Endothelial cell of umbilical vein (primary cell): ENCODE results near the gene C19orf25. TPM values are rescaled to one million over a fixed set of nuclear protein-coding genes. Genes with fewer than 3 reads are reported as not detected.

ENCODE experiments used
- BruUV-seq: library from RNA; stranded (reverse); fragments of 400-500 nt; replicated peaks from 2 replicates; lab custom pipeline; 2021; lab: Mats Ljungman, UMichigan
- CTCF ChIA-PET: fragments of 300-600, 350-600 bp; sonication (Branson Sonifier 250); formaldehyde crosslinking; loops from one replicate; lab custom pipeline; 2021; ENCODE audit warnings: antibody characterized with exemption, inconsistent platforms; lab: Charles Lee
- POLR2A ChIA-PET: fragments of 300-600, 350-600 bp; sonication (Branson Sonifier 250); formaldehyde crosslinking; loops from one replicate; lab custom pipeline; 2021; ENCODE audit warnings: antibody characterized with exemption, inconsistent platforms; lab: Charles Lee
- DNase-seq: peaks from one replicate; pipeline ENCODE4 v3.0.0-alpha.2; 2011; ENCODE audit warnings: low read depth, low spot score
- FAIRE-seq: peaks from 2 replicates; lab custom pipeline; 2011; peaks lifted over from hg19 to GRCh38; lab: Jason Lieb, UNC
- H2AFZ ChIP-seq: 2 replicates; pipeline ENCODE4 v1.6.0; 2012; ENCODE audit warnings: low read depth, low read length, control low read depth, inconsistent platforms
- H3K27ac ChIP-seq: 2 replicates; pipeline ENCODE4 v1.5.1; 2011; ENCODE audit warnings: low read depth, mild to moderate bottlenecking, control low read depth, low read length, moderate library complexity; ENCODE audit not compliant: insufficient read depth
- H3K27me3 ChIP-seq, 2 experiments: 2 replicates each; pipeline versions ENCODE4 v1.6.0 to v1.6.1; 2011; ENCODE audit warnings: low read length in 2 of 2, mixed read lengths in 1 of 2; ENCODE audit not compliant: control insufficient read depth in 2 of 2, insufficient read depth in 2 of 2
- H3K36me3 ChIP-seq, 2 experiments: 2 replicates in 1 of 2; 3 replicates in 1 of 2; pipeline ENCODE4 v1.5.1; 2011; ENCODE audit warnings: low read length in 2 of 2, mild to moderate bottlenecking in 1 of 2, moderate library complexity in 1 of 2; ENCODE audit not compliant: control insufficient read depth in 2 of 2, insufficient read depth in 2 of 2; ENCODE audit errors: extremely low read depth in 1 of 2
- H3K4me1 ChIP-seq: 3 replicates; pipeline ENCODE4 v1.5.1; 2011; ENCODE audit warnings: mild to moderate bottlenecking, low read length; ENCODE audit not compliant: control insufficient read depth, insufficient read depth; ENCODE audit errors: extremely low read depth
- H3K4me2 ChIP-seq: 2 replicates; pipeline ENCODE4 v1.6.1; 2011; ENCODE audit warnings: low read length, control low read depth, mixed read lengths; ENCODE audit not compliant: insufficient read depth
- H3K4me3 ChIP-seq, 3 experiments: fragments of 200-600 bp in 1 of 3; sonication (generic), shearing (Covaris generic) in 1 of 3; replicated peaks in 1 of 3; 2 replicates each; pipeline ENCODE4 v1.5.1; 2011 to 2016; ENCODE audit warnings: control low read depth in 3 of 3, low read length in 3 of 3, mild to moderate bottlenecking in 2 of 3, inconsistent platforms in 1 of 3, low read depth in 1 of 3, moderate library complexity in 1 of 3; ENCODE audit not compliant: insufficient read depth in 1 of 3
- H3K79me2 ChIP-seq: 2 replicates; pipeline ENCODE4 v1.6.0; 2012; ENCODE audit warnings: low read length, inconsistent platforms; ENCODE audit not compliant: control insufficient read depth, insufficient read depth
- H3K9ac ChIP-seq: replicated peaks from 2 replicates; pipeline ENCODE3; 2011; ENCODE audit warnings: low read length, control low read depth; ENCODE audit not compliant: insufficient read depth; ENCODE audit errors: extremely low read depth
- H3K9me1 ChIP-seq: replicated peaks from 3 replicates; pipeline ENCODE4 v1.6.0; 2011; ENCODE audit warnings: mild to moderate bottlenecking, low read length; ENCODE audit not compliant: control insufficient read depth, insufficient read depth; ENCODE audit errors: extremely low read depth
- H3K9me3 ChIP-seq: replicated peaks from 2 replicates; pipeline ENCODE4 v1.5.1; 2012; ENCODE audit warnings: low read length, inconsistent platforms; ENCODE audit not compliant: control insufficient read depth, insufficient read depth
- H4K20me1 ChIP-seq: replicated peaks from 2 replicates; pipeline ENCODE3; 2011; ENCODE audit warnings: mild to moderate bottlenecking, low read length; ENCODE audit not compliant: control insufficient read depth, insufficient read depth; ENCODE audit errors: extremely low read depth
- EZH2 ChIP-seq: IDR thresholded peaks from 2 replicates; pipeline ENCODE4 v1.6.1; 2012; ENCODE audit warnings: borderline replicate concordance, low read depth, mild to moderate bottlenecking, moderate library complexity, low read length, inconsistent platforms; ENCODE audit not compliant: severe bottlenecking
- FOS ChIP-seq: IDR thresholded peaks from 2 replicates; pipeline ENCODE4 v1.6.1; 2011; ENCODE audit warnings: mild to moderate bottlenecking, low read length, moderate library complexity, borderline replicate concordance; ENCODE audit not compliant: insufficient read depth
- GATA2 ChIP-seq: IDR thresholded peaks from 2 replicates; pipeline ENCODE4 v1.7.0; 2011; ENCODE audit warnings: low read depth, mild to moderate bottlenecking, moderate library complexity, mixed read lengths, low read length; ENCODE audit not compliant: insufficient read length, insufficient read depth
- JUN ChIP-seq: IDR thresholded peaks from 2 replicates; pipeline ENCODE4 v1.6.1; 2011; ENCODE audit warnings: borderline replicate concordance, low read depth; ENCODE audit not compliant: insufficient read length, insufficient read depth
- MYC ChIP-seq: IDR thresholded peaks from one replicate; pipeline ENCODE4 v1.6.1; 2011; ENCODE audit warnings: mild to moderate bottlenecking, low read depth, low read length
- POLR2A ChIP-seq: IDR thresholded peaks from 2 replicates; pipeline ENCODE4 v1.6.1; 2012; ENCODE audit warnings: low read depth, mild to moderate bottlenecking, control low read depth, low read length
- POLR2AphosphoS5 ChIP-seq: IDR thresholded peaks from 2 replicates; pipeline ENCODE4 v1.6.1; 2012; ENCODE audit warnings: low read depth, mild to moderate bottlenecking, control low read depth, low read length, moderate library complexity; ENCODE audit not compliant: insufficient read depth
- dilution Hi-C: fragments of 300-500 bp; cut with MboI; formaldehyde crosslinking; loops from one replicate; pipeline ENCODE4 v1.15.0; 2019; ENCODE audit warnings: low sequenced_read_pairs; ENCODE audit not compliant: extremely low pct_ligation_motif_present
- intact Hi-C: fragments of 100-400 bp; cut with micrococcal nuclease; formaldehyde crosslinking; loops from one replicate; pipeline ENCODE4 v1.10.0; 2022
- polyA plus RNA-seq, 4 experiments: library from polyadenylated mRNA; depleted of rRNA in 3 of 4; stranded (reverse) in 3 of 4; unstranded in 1 of 4; fragments of >200 nt; gene quantifications; 2 replicates each; pipeline versions ENCODE4 v1.2.1 to v1.2.3, GENCODE V29; 2011 to 2012; ENCODE audit warnings: missing spikeins in 1 of 4
- total RNA-seq: library from RNA; stranded (reverse); gene quantifications from 2 replicates; pipeline ENCODE4 v1.2.3, GENCODE V29; 2021
- TF ChIP-seq, protein P1 (sequence below): IDR thresholded peaks from 2 replicates; pipeline ENCODE4 v1.6.1; 2011; ENCODE audit not compliant: insufficient read depth, insufficient read length
- TF ChIP-seq, protein P2 (sequence below), 2 donors: IDR thresholded peaks; 1 replicate in 1 of 2; 2 replicates in 1 of 2; pipeline ENCODE4 v1.5.1; 2011; ENCODE audit warnings: low read length in 2 of 2, mild to moderate bottlenecking in 2 of 2, moderate library complexity in 2 of 2, control low read depth in 1 of 2, inconsistent platforms in 1 of 2, low read depth in 1 of 2; ENCODE audit not compliant: insufficient read depth in 1 of 2; ENCODE audit errors: extremely low read depth in 1 of 2

C19orf25 gene
- total and polyA plus RNA-seq, 2 donors (not counting 3 experiments of a cell fraction or from before 2014, with no cell fraction given), result 28.0 to 34.6 TPM

DNA sequence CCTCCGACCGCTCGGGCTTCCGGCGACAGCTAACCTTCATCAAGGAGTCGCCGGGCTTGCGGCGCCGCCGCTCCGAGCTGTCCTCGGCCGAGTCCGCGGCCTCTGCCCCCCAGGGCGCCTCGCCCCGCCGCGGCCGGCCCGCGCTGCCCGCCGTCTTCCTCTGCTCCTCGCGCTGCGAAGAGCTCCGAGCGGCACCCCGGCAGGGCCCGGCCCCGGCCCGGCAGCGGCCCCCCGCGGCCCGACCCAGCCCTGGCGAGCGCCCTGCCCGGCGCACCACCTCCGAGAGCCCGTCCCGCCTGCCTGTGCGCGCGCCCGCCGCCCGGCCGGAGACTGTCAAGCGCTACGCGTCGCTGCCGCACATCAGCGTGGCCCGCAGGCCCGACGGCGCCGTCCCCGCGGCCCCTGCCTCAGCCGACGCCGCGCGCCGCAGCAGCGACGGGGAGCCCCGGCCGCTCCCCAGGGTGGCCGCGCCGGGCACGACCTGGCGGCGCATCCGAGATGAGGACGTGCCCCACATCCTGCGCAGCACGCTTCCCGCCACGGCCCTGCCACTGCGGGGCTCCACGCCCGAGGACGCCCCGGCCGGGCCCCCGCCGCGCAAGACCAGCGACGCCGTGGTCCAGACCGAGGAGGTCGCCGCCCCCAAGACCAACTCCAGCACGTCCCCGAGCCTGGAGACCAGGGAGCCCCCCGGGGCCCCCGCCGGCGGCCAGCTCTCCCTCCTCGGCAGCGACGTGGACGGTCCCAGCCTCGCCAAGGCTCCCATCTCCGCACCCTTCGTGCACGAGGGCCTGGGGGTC lies 9.6 kb downstream of the C19orf25 start:
- POLR2A ChIA-PET, result no interaction called here
- Histone ChIP-seq H3K36me3 (no peaks in the 10 kb centered on the region), H3K4me3 (no peak overlapping the region), H3K27me3 (peaks cover 44 to 83% of the 10 kb centered on the region in 2 experiments), H3K27ac (no peak overlapping the region), H3K4me2 (no peak overlapping the region), H3K9me1 (no peaks in the 10 kb centered on the region), H3K9me3 (no peaks in the 10 kb centered on the region), H3K9ac (no peak overlapping the region), H2AFZ (no peak overlapping the region), H3K79me2 (no peaks in the 10 kb centered on the region), H4K20me1 (no peaks in the 10 kb centered on the region), H3K4me1 (peaks cover 5% of the 10 kb centered on the region)
- no TSS peak for BruUV-seq
- TF ChIP-seq EZH2, result no peak
- no peak for TF ChIP-seq JUN
- TF ChIP-seq MYC, result no peak
- TF ChIP-seq FOS, result no peak
- TF ChIP-seq POLR2A, result no peak
- TF ChIP-seq GATA2, result no peak
- TF ChIP-seq, protein P1, sequence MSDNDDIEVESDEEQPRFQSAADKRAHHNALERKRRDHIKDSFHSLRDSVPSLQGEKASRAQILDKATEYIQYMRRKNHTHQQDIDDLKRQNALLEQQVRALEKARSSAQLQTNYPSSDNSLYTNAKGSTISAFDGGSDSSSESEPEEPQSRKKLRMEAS, result no peak
- no peak for TF ChIP-seq POLR2AphosphoS5
- TF ChIP-seq, protein P2, sequence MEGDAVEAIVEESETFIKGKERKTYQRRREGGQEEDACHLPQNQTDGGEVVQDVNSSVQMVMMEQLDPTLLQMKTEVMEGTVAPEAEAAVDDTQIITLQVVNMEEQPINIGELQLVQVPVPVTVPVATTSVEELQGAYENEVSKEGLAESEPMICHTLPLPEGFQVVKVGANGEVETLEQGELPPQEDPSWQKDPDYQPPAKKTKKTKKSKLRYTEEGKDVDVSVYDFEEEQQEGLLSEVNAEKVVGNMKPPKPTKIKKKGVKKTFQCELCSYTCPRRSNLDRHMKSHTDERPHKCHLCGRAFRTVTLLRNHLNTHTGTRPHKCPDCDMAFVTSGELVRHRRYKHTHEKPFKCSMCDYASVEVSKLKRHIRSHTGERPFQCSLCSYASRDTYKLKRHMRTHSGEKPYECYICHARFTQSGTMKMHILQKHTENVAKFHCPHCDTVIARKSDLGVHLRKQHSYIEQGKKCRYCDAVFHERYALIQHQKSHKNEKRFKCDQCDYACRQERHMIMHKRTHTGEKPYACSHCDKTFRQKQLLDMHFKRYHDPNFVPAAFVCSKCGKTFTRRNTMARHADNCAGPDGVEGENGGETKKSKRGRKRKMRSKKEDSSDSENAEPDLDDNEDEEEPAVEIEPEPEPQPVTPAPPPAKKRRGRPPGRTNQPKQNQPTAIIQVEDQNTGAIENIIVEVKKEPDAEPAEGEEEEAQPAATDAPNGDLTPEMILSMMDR (IDR thresholded peaks at IDR 0.05; ENCODE audit: extremely low read depth in 1 of 2, insufficient read depth in 1 of 2, low read depth in 1 of 2, low read length in 2 of 2), result no peak
- FAIRE-seq, result no peak
- CTCF ChIA-PET, result interaction anchor here (3.6 kb wide), 1 partner anchor 25 kb away, joined by 11 read pairs; no protein-coding TSS in a partner anchor
- intact Hi-C loops, result loop anchor here (2.0 kb wide), 1 partner anchor 21 kb away; the partner anchor contains the start of genes PCSK4 and REEP6
- no peak for DNase-seq
- dilution Hi-C loops, result no loop called here
